ENCODE data around the gene CHIT1. TPM values are rescaled to one million over a fixed set of nuclear protein-coding genes. Genes with fewer than 3 reads are reported as not detected.

Gene CHIT1
- polyA plus RNA-seq, 1 donor from 2014 or later: not detected

- Histone ChIP-seq H3K9me2 (ENCODE audit: insufficient read depth, low read length) (no peaks in the 10 kb centered on the region), H3K27ac (ENCODE audit: low read length) (no peak overlapping the region), H4K20me1 (ENCODE audit: insufficient read depth) (no peaks in the 10 kb centered on the region), H3K36me3 (ENCODE audit: insufficient read depth, low read length) (no peaks in the 10 kb centered on the region), H3K9ac (ENCODE audit: low read length) (no peak overlapping the region), H2AFZ (ENCODE audit: low read depth, low read length) (no peak overlapping the region), H3K27me3 (ENCODE audit: insufficient read depth, low read depth, low read length) (no peaks in the 10 kb centered on the region), H3K4me2 (ENCODE audit: low read length) (no peak overlapping the region), H3K79me2 (replicated peaks; ENCODE audit: insufficient read depth, low read length) (no peaks in the 10 kb centered on the region), H3F3A (ENCODE audit: insufficient read depth, low read length, poor library complexity, severe bottlenecking) (no peaks in the 10 kb centered on the region), H3K4me3 (ENCODE audit: low read length) (no peak overlapping the region), H3K9me3 (ENCODE audit: low read length) (no peaks in the 10 kb centered on the region)
- TF ChIP-seq SMC3 (conservative IDR thresholded peaks at IDR 0.05; ENCODE audit: poor library complexity) (no peak), MXI1 (conservative IDR thresholded peaks at IDR 0.05; ENCODE audit: poor library complexity, severe bottlenecking) (no peak), EZH2 (IDR thresholded peaks at IDR 0.05; ENCODE audit: borderline replicate concordance, insufficient read depth, low read length, poor library complexity, severe bottlenecking) (no peak), CTCF (IDR thresholded peaks at IDR 0.05; ENCODE audit: poor library complexity, severe bottlenecking) (no peak), REST (IDR thresholded peaks at IDR 0.05; ENCODE audit: borderline replicate concordance) (no peak), EP300 (conservative IDR thresholded peaks at IDR 0.05; ENCODE audit: poor library complexity, severe bottlenecking) (no peak)
Observed at GRCh38 chr1:203214871-203215270, 14.6 kb downstream of the CHIT1 start.

GRCh38 chr1:203213126-203213525 lies 16.3 kb downstream of the CHIT1 start:
- Histone ChIP-seq H3K9me2 (ENCODE audit: insufficient read depth, low read length) (no peaks in the 10 kb centered on the region), H3K27me3 (ENCODE audit: insufficient read depth, low read depth, low read length) (no peaks in the 10 kb centered on the region), H3K4me3 (ENCODE audit: low read length) (no peak overlapping the region), H2AFZ (ENCODE audit: low read depth, low read length) (no peak overlapping the region), H3K4me2 (ENCODE audit: low read length) (no peak overlapping the region), H3K9me3 (ENCODE audit: low read length) (no peaks in the 10 kb centered on the region), H3K79me2 (replicated peaks; ENCODE audit: insufficient read depth, low read length) (no peaks in the 10 kb centered on the region), H3K27ac (ENCODE audit: low read length) (no peak overlapping the region), H3F3A (ENCODE audit: insufficient read depth, low read length, poor library complexity, severe bottlenecking) (no peaks in the 10 kb centered on the region), H3K9ac (ENCODE audit: low read length) (no peak overlapping the region), H3K36me3 (ENCODE audit: insufficient read depth, low read length) (no peaks in the 10 kb centered on the region), H4K20me1 (ENCODE audit: insufficient read depth) (no peaks in the 10 kb centered on the region)
- TF ChIP-seq SMC3 (conservative IDR thresholded peaks at IDR 0.05; ENCODE audit: poor library complexity) (no peak), EP300 (conservative IDR thresholded peaks at IDR 0.05; ENCODE audit: poor library complexity, severe bottlenecking) (no peak), CTCF (IDR thresholded peaks at IDR 0.05; ENCODE audit: poor library complexity, severe bottlenecking) (no peak), TAF1 (IDR thresholded peaks at IDR 0.05; ENCODE audit: low read depth) (no peak), MXI1 (conservative IDR thresholded peaks at IDR 0.05; ENCODE audit: poor library complexity, severe bottlenecking) (no peak), RAD21 (conservative IDR thresholded peaks at IDR 0.05) (no peak), EZH2 (IDR thresholded peaks at IDR 0.05; ENCODE audit: borderline replicate concordance, insufficient read depth, low read length, poor library complexity, severe bottlenecking) (no peak)
